Measurements from ENCODE around the gene STK39.

The STK39 gene

GRCh38 chr2:167924556-167924955, 322.8 kb downstream of the STK39 start:
- TF ChIP-seq SPI1 (IDR thresholded peaks at IDR 0.05; ENCODE audit: borderline replicate concordance, low read depth) = no peak
- no peak for TF ChIP-seq REST (IDR thresholded peaks at IDR 0.05; ENCODE audit: insufficient replicate concordance, low read depth)
- TF ChIP-seq GABPA (IDR thresholded peaks at IDR 0.05; ENCODE audit: low read depth) = no peak
- no peak for DNase-seq (ENCODE audit: low read depth in 1 of 2, low spot score in 1 of 2)
- H3K27me3 ChIP-seq (ENCODE audit: insufficient read depth, poor library complexity, severe bottlenecking) = no peaks in the 10 kb centered on the region
- no peak overlapping the region for H3K4me3 ChIP-seq (replicated peaks; ENCODE audit: insufficient read depth, low read length)
- no peak overlapping the region for H3K27ac ChIP-seq (replicated peaks)

- TF ChIP-seq CTCF (IDR thresholded peaks at IDR 0.05; ENCODE audit: insufficient read depth, low read length) (no peak), REST (IDR thresholded peaks at IDR 0.05; ENCODE audit: insufficient replicate concordance, low read depth) (no peak), SPI1 (IDR thresholded peaks at IDR 0.05; ENCODE audit: borderline replicate concordance, low read depth) (no peak), GABPA (IDR thresholded peaks at IDR 0.05; ENCODE audit: low read depth) (no peak), POLR2AphosphoS5 (IDR thresholded peaks at IDR 0.05; ENCODE audit: low read depth) (no peak)
- no peak for DNase-seq (ENCODE audit: low read depth in 1 of 2, low spot score in 1 of 2)
- Histone ChIP-seq H3K4me3 (replicated peaks; ENCODE audit: insufficient read depth, low read length) (no peak overlapping the region), H3K27me3 (ENCODE audit: insufficient read depth, poor library complexity, severe bottlenecking) (no peaks in the 10 kb centered on the region), H3K27ac (replicated peaks) (no peak overlapping the region)
Measured at GRCh38 chr2:167916756-167917155, 330.6 kb downstream of the STK39 start.

GRCh38 chr2:167914969-167915368, 332.4 kb downstream of the STK39 start:
- H3K27ac ChIP-seq (replicated peaks) = no peak overlapping the region
- no peaks in the 10 kb centered on the region for H3K27me3 ChIP-seq (ENCODE audit: insufficient read depth, poor library complexity, severe bottlenecking)
- no peak for TF ChIP-seq CTCF (IDR thresholded peaks at IDR 0.05; ENCODE audit: insufficient read depth, low read length)
- no peak for TF ChIP-seq SPI1 (IDR thresholded peaks at IDR 0.05; ENCODE audit: borderline replicate concordance, low read depth)
- TF ChIP-seq REST (IDR thresholded peaks at IDR 0.05; ENCODE audit: insufficient replicate concordance, low read depth) = no peak
- TF ChIP-seq POLR2AphosphoS5 (IDR thresholded peaks at IDR 0.05; ENCODE audit: low read depth) = no peak
- TF ChIP-seq GABPA (IDR thresholded peaks at IDR 0.05; ENCODE audit: low read depth) = no peak
- no peak for DNase-seq (ENCODE audit: low read depth in 1 of 2, low spot score in 1 of 2)
- H3K4me3 ChIP-seq (replicated peaks; ENCODE audit: insufficient read depth, low read length) = no peak overlapping the region

Data from HL-60 (cell line).